Activated CD4-positive, alpha-beta memory T cell treated with anti-CD3 and anti-CD28 coated beads for 36 hours (primary cell): Measurements from ENCODE around the gene RBM8A. TPM values are rescaled to one million over a fixed set of nuclear protein-coding genes. Genes with fewer than 3 reads are reported as not detected.

ENCODE experiments used
- CTCF ChIA-PET: fragments of 350-600 bp; sonication (Branson Sonifier 250); formaldehyde crosslinking; loops from one replicate; lab custom pipeline; 2021; ENCODE audit warnings: antibody characterized with exemption, inconsistent platforms; lab: Charles Lee
- POLR2A ChIA-PET: fragments of 350-600 bp; sonication (Branson Sonifier 250); formaldehyde crosslinking; loops from one replicate; lab custom pipeline; 2021; ENCODE audit warnings: antibody characterized with exemption; lab: Charles Lee
- DNase-seq: peaks from one replicate; pipeline ENCODE4 v3.0.0-alpha.2; 2020
- H3K27ac Mint-ChIP-seq: one replicate; pipeline ENCODE4 v1.8.0; 2021; ENCODE audit warnings: mixed read lengths
- H3K27me3 Mint-ChIP-seq: one replicate; pipeline ENCODE4 v1.8.0; 2021; ENCODE audit warnings: mixed read lengths
- H3K36me3 Mint-ChIP-seq: one replicate; pipeline ENCODE4 v1.8.0; 2021; ENCODE audit warnings: mixed read lengths
- H3K4me1 Mint-ChIP-seq: one replicate; pipeline ENCODE4 v1.8.0; 2021; ENCODE audit warnings: low read depth, mixed read lengths
- H3K4me3 Mint-ChIP-seq: one replicate; pipeline ENCODE4 v1.8.0; 2021; ENCODE audit warnings: mild to moderate bottlenecking, mixed read lengths
- H3K9me3 Mint-ChIP-seq: one replicate; pipeline ENCODE4 v1.8.0; 2021; ENCODE audit warnings: mixed read lengths
- intact Hi-C: fragments of 100-400 bp; cut with micrococcal nuclease; formaldehyde crosslinking; loops from one replicate; pipeline ENCODE4 v1.15.1; 2023
- total RNA-seq, 2 experiments: library from RNA; stranded (reverse); gene quantifications; one replicate each; pipeline ENCODE4 v1.2.3, GENCODE V29; 2021

RBM8A gene
- 100 to 1,000 TPM; 275 to 277 TPM for total RNA-seq

GRCh38 chr1:145927063-145927886, at the start of gene RBM8A:
Gene RBM8A, minus strand, starts transcription at chr1:145927484. Its CDS starts 58 bp downstream, at chr1:145927426.
- intact Hi-C loops = loop anchor here (2.0 kb wide), 3 partner anchors 30 to 80 kb away; partner anchors contain the start of gene PIAS3
- H3K4me1 Mint-ChIP-seq = peaks cover 25% of the 10 kb centered on the region
- peak; percentile 97 for DNase-seq
- H3K9me3 Mint-ChIP-seq = no peaks in the 10 kb centered on the region
- ChIA-PET CTCF (interaction anchor here (0.7 to 2.5 kb wide), 20 partner anchors 8 to 110 kb away, joined by 3 to 26 read pairs (median 5); partner anchors contain the start of genes ANKRD34A, ITGA10, LIX1L and NUDT17), POLR2A (interaction anchor here (0.6 to 2.5 kb wide), 14 partner anchors 8 to 125 kb away, joined by 3 to 62 read pairs (median 9); partner anchors contain the start of genes ANKRD34A, LIX1L, NUDT17 and PEX11B)
- peaks cover 8% of the 10 kb centered on the region for H3K36me3 Mint-ChIP-seq
- no peak within 1 kb of the TSS for H3K4me3 Mint-ChIP-seq
- no peak within 1 kb of the TSS for H3K27ac Mint-ChIP-seq
- no peaks in the 10 kb centered on the region for H3K27me3 Mint-ChIP-seq

- Mint-ChIP-seq H3K4me1 (peaks cover 10% of the 10 kb centered on the region), H3K9me3 (no peaks in the 10 kb centered on the region), H3K4me3 (no peak overlapping the region), H3K27me3 (no peaks in the 10 kb centered on the region), H3K27ac (no peak overlapping the region), H3K36me3 (no peaks in the 10 kb centered on the region)
- CTCF ChIA-PET = interaction anchor here (0.6 to 8.5 kb wide), 21 partner anchors 8 to 132 kb away, joined by 3 to 222 read pairs (median 9); partner anchors contain the start of genes ANKRD34A, ITGA10, LIX1L and NUDT17
- intact Hi-C loops = loop anchor here (1.0 to 5.0 kb wide), 4 partner anchors 13 to 120 kb away; partner anchors contain the start of genes ANKRD34A, PIAS3 and POLR3GL
- POLR2A ChIA-PET = interaction anchor here (1.2 to 10.2 kb wide), 6 partner anchors 12 to 75 kb away, joined by 3 to 183 read pairs (median 17); partner anchors contain the start of genes ANKRD34A, LIX1L, POLR3GL and TXNIP
- no peak for DNase-seq
Measured at GRCh38 chr1:145977016-145977415, 49.7 kb upstream of the RBM8A start.

GRCh38 chr1:145975216-145975615, 47.9 kb upstream of the RBM8A start:
- no peaks in the 10 kb centered on the region for H3K36me3 Mint-ChIP-seq
- H3K4me1 Mint-ChIP-seq = peaks cover 10% of the 10 kb centered on the region
- ChIA-PET POLR2A (interaction anchor here (10.2 kb wide), 1 partner anchor 18 kb away, joined by 183 read pairs; the partner anchor contains the start of gene TXNIP), CTCF (interaction anchor here (6.1 to 8.5 kb wide), 2 partner anchors 11 to 34 kb away, joined by 62 to 222 read pairs; partner anchors contain the start of genes ANKRD34A and POLR3GL)
- H3K27ac Mint-ChIP-seq = no peak overlapping the region
- intact Hi-C loops = loop anchor here (5.0 kb wide), 1 partner anchor 118 kb away; the partner anchor contains the start of gene PIAS3
- no peaks in the 10 kb centered on the region for H3K9me3 Mint-ChIP-seq
- no peak for DNase-seq
- H3K4me3 Mint-ChIP-seq = no peak overlapping the region
- H3K27me3 Mint-ChIP-seq = no peaks in the 10 kb centered on the region

- no peak for DNase-seq
- Mint-ChIP-seq H3K27me3 (no peaks in the 10 kb centered on the region), H3K27ac (no peak overlapping the region), H3K9me3 (no peaks in the 10 kb centered on the region), H3K36me3 (no peaks in the 10 kb centered on the region), H3K4me3 (no peak overlapping the region), H3K4me1 (peaks cover 10% of the 10 kb centered on the region)
- POLR2A ChIA-PET = no interaction called here
- CTCF ChIA-PET = interaction anchor here (8.5 kb wide), 1 partner anchor 35 kb away, joined by 222 read pairs; no protein-coding TSS in a partner anchor
- intact Hi-C loops = loop anchor here (5.0 kb wide), 1 partner anchor 117 kb away; the partner anchor contains the start of gene PIAS3
Measured at GRCh38 chr1:145974721-145975120, 47.4 kb upstream of the RBM8A start.

- no peak overlapping the region for H3K4me3 Mint-ChIP-seq
- ChIA-PET POLR2A (interaction anchor here (0.8 kb wide), 2 partner anchors 8 to 54 kb away, joined by 3 read pairs; partner anchors contain the start of genes ANKRD34A, PEX11B and POLR3GL), CTCF (interaction anchor here (0.8 to 1.3 kb wide), 4 partner anchors 35 to 47 kb away, joined by 3 to 4 read pairs (median 3); no protein-coding TSS in a partner anchor)
Measured at GRCh38 chr1:145972580-145972979, 45.3 kb upstream of the RBM8A start.

GRCh38 chr1:145967288-145967687, 40.0 kb upstream of the RBM8A start:
- H3K27ac Mint-ChIP-seq = no peak overlapping the region
- H3K9me3 Mint-ChIP-seq = peaks cover 9% of the 10 kb centered on the region
- intact Hi-C loops = no loop called here
- no peak overlapping the region for H3K4me3 Mint-ChIP-seq
- CTCF ChIA-PET = interaction anchor here (1.0 to 6.1 kb wide), 5 partner anchors 10 to 40 kb away, joined by 3 to 62 read pairs (median 5); no protein-coding TSS in a partner anchor
- POLR2A ChIA-PET = no interaction called here
- peaks cover 4% of the 10 kb centered on the region for H3K36me3 Mint-ChIP-seq
- no peaks in the 10 kb centered on the region for H3K27me3 Mint-ChIP-seq
- no peak for DNase-seq
- H3K4me1 Mint-ChIP-seq = peaks cover 19% of the 10 kb centered on the region

More at GRCh38 chr1:145972580-145972979, 45.3 kb upstream of the RBM8A start:
- Mint-ChIP-seq H3K27me3 (no peaks in the 10 kb centered on the region), H3K36me3 (peaks cover under 1% of the 10 kb centered on the region), H3K27ac (no peak overlapping the region), H3K4me1 (peaks cover 10% of the 10 kb centered on the region), H3K9me3 (peaks cover under 1% of the 10 kb centered on the region)
- DNase-seq = no peak
- intact Hi-C loops = no loop called here

GRCh38 chr1:145965119-145965744, 37.9 kb upstream of the RBM8A start:
- Mint-ChIP-seq H3K36me3 (peaks cover 4% of the 10 kb centered on the region), H3K4me3 (peak overlapping the region; percentile 98), H3K27ac (peak overlapping the region; percentile 95), H3K27me3 (no peaks in the 10 kb centered on the region), H3K9me3 (peaks cover 9% of the 10 kb centered on the region), H3K4me1 (peaks cover 25% of the 10 kb centered on the region)
- intact Hi-C loops = no loop called here
- DNase-seq = no peak
- ChIA-PET CTCF (interaction anchor here (0.6 to 6.1 kb wide), 12 partner anchors 13 to 120 kb away, joined by 3 to 62 read pairs (median 5); partner anchors contain the start of genes ITGA10, NUDT17 and RBM8A), POLR2A (interaction anchor here (1.0 to 6.2 kb wide), 16 partner anchors 12 to 141 kb away, joined by 3 to 62 read pairs (median 7); partner anchors contain the start of genes PEX11B, PIAS3, POLR3C and RBM8A)

GRCh38 chr1:145964328-145965118, 37.2 kb upstream of the RBM8A start, which contains the start of the genes ANKRD34A and POLR3GL:
Gene ANKRD34A, minus strand, starts transcription at chr1:145964575. Its CDS starts 2,816 bp downstream, at chr1:145961759.
Gene POLR3GL, plus strand, starts transcription at chr1:145964690. Its CDS starts 10,176 bp downstream, at chr1:145974866.
- H3K9me3 Mint-ChIP-seq = peaks cover 9% of the 10 kb centered on the region
- H3K27ac Mint-ChIP-seq = peak within 1 kb of the TSS; percentile 95
- intact Hi-C loops = loop anchor here (1.0 kb wide), 4 partner anchors 13 to 71 kb away; partner anchors contain the start of genes PEX11B and TXNIP
- H3K4me1 Mint-ChIP-seq = peaks cover 29% of the 10 kb centered on the region
- H3K36me3 Mint-ChIP-seq = peaks cover 4% of the 10 kb centered on the region
- CTCF ChIA-PET = interaction anchor here (0.6 to 6.1 kb wide), 16 partner anchors 14 to 120 kb away, joined by 3 to 62 read pairs (median 4); partner anchors contain the start of genes ITGA10, NUDT17, PEX11B and RBM8A
- peak within 1 kb of the TSS; percentile 98 for H3K4me3 Mint-ChIP-seq
- POLR2A ChIA-PET = interaction anchor here (0.6 to 6.2 kb wide), 20 partner anchors 8 to 499 kb away, joined by 3 to 62 read pairs (median 6); partner anchors contain the start of genes PEX11B, PIAS3, POLR3C and RBM8A
- DNase-seq = peak; percentile 96
- H3K27me3 Mint-ChIP-seq = no peaks in the 10 kb centered on the region

- H3K36me3 Mint-ChIP-seq = peaks cover 4% of the 10 kb centered on the region
- CTCF ChIA-PET = interaction anchor here (1.0 to 6.1 kb wide), 12 partner anchors 14 to 119 kb away, joined by 3 to 62 read pairs (median 5); partner anchors contain the start of genes ITGA10, NUDT17, PEX11B and PIAS3
- H3K4me1 Mint-ChIP-seq = peaks cover 39% of the 10 kb centered on the region
- peaks cover 9% of the 10 kb centered on the region for H3K9me3 Mint-ChIP-seq
- no peak for DNase-seq
- peak overlapping the region; percentile 98 for H3K4me3 Mint-ChIP-seq
- no peaks in the 10 kb centered on the region for H3K27me3 Mint-ChIP-seq
- H3K27ac Mint-ChIP-seq = peak overlapping the region; percentile 95
- intact Hi-C loops = loop anchor here (1.0 kb wide), 4 partner anchors 14 to 72 kb away; partner anchors contain the start of genes PEX11B and TXNIP
- POLR2A ChIA-PET = interaction anchor here (0.8 to 6.2 kb wide), 14 partner anchors 16 to 498 kb away, joined by 3 to 62 read pairs (median 8); partner anchors contain the start of genes PEX11B, PIAS3, RBM8A and TXNIP
Measured at GRCh38 chr1:145963265-145964019, 36.2 kb upstream of the RBM8A start.
